Left hindlimb (tissue), 1 donor: ENCODE data around the gene FAM171A1.

ENCODE experiments used
- DNase-seq: peaks from one replicate; pipeline ENCODE4 v3.0.0-alpha.2; 2018

FAM171A1 gene

GRCh38 chr10:15370212-15370855 is 755 bp downstream of the FAM171A1 start:
- peak; percentile 51 for DNase-seq

- DNase-seq, result no peak
Measured at GRCh38 chr10:15369256-15370211, 1.6 kb downstream of the FAM171A1 start.

- no peak for DNase-seq
Measured at GRCh38 chr10:15368101-15368855, 2.8 kb downstream of the FAM171A1 start.

GRCh38 chr10:15367296-15368085 is 3.6 kb downstream of the FAM171A1 start:
- DNase-seq, result no peak

GRCh38 chr10:15365692-15366091 is 5.4 kb downstream of the FAM171A1 start:
- DNase-seq, result no peak

GRCh38 chr10:15364001-15364400 is 7.1 kb downstream of the FAM171A1 start:
- no peak for DNase-seq

GRCh38 chr10:15363031-15363430 is 8.1 kb downstream of the FAM171A1 start:
- DNase-seq, result no peak

- no peak for DNase-seq
Measured at GRCh38 chr10:15361131-15361530, 10.0 kb downstream of the FAM171A1 start.

GRCh38 chr10:15360566-15360965 is 10.5 kb downstream of the FAM171A1 start:
- no peak for DNase-seq

GRCh38 chr10:15353471-15354017 is 17.5 kb downstream of the FAM171A1 start:
- DNase-seq, result no peak

GRCh38 chr10:15352836-15353235 is 18.3 kb downstream of the FAM171A1 start:
- DNase-seq, result no peak

- DNase-seq, result no peak
Measured at GRCh38 chr10:15352201-15352600, 18.9 kb downstream of the FAM171A1 start.

- DNase-seq, result no peak
Measured at GRCh38 chr10:15351099-15351820, 19.8 kb downstream of the FAM171A1 start.

- DNase-seq, result no peak
Measured at GRCh38 chr10:15349112-15349511, 22.0 kb downstream of the FAM171A1 start.

- DNase-seq, result peak; percentile 58
Measured at GRCh38 chr10:15348579-15348978, 22.5 kb downstream of the FAM171A1 start.

- DNase-seq, result no peak
Measured at GRCh38 chr10:15347150-15347549, 23.9 kb downstream of the FAM171A1 start.

GRCh38 chr10:15346440-15347141 is 24.5 kb downstream of the FAM171A1 start:
- no peak for DNase-seq

- no peak for DNase-seq
Measured at GRCh38 chr10:15345450-15345849, 25.6 kb downstream of the FAM171A1 start.

GRCh38 chr10:15344876-15345285 is 26.2 kb downstream of the FAM171A1 start:
- no peak for DNase-seq

GRCh38 chr10:15344256-15344875 is 26.7 kb downstream of the FAM171A1 start:
- DNase-seq, result no peak
